ENCODE measurements around the gene RPL37.

GRCh38 chr5:40834849-40835787 is at the start of gene RPL37:
- TF ChIP-seq CTCF (IDR thresholded peaks at IDR 0.05) (no peak), ZFX (IDR thresholded peaks at IDR 0.05; ENCODE audit: borderline replicate concordance) (no peak)
